Osteoblast (primary cell): ENCODE measurements around the gene APOBEC3B. TPM values are rescaled to one million over a fixed set of nuclear protein-coding genes. Genes with fewer than 3 reads are reported as not detected.

Source experiments
- DNase-seq: peaks from one replicate; pipeline ENCODE4 v3.0.0; 2011; ENCODE audit warnings: low spot score, mixed read lengths; ENCODE audit not compliant: insufficient read length; ENCODE audit errors: missing footprints
- H2AFZ ChIP-seq: 2 replicates; pipeline ENCODE4 v1.6.0; 2011; ENCODE audit warnings: mild to moderate bottlenecking, low read length
- H3K27ac ChIP-seq: 2 replicates; pipeline ENCODE4 v1.5.1; 2011; ENCODE audit warnings: mild to moderate bottlenecking, low read depth, low read length, moderate library complexity
- H3K27me3 ChIP-seq: 2 replicates; pipeline ENCODE4 v1.6.0; 2012; ENCODE audit warnings: mild to moderate bottlenecking, control low read depth, inconsistent platforms, low read length, moderate library complexity; ENCODE audit not compliant: insufficient read depth
- H3K36me3 ChIP-seq: 2 replicates; pipeline ENCODE4 v1.5.1; 2011; ENCODE audit warnings: mild to moderate bottlenecking, low read length, control low read depth, moderate library complexity; ENCODE audit not compliant: insufficient read depth
- H3K4me1 ChIP-seq: 2 replicates; pipeline ENCODE4 v1.5.1; 2011; ENCODE audit warnings: mild to moderate bottlenecking, low read length, control low read depth, moderate library complexity; ENCODE audit not compliant: insufficient read depth
- H3K4me2 ChIP-seq: 2 replicates; pipeline ENCODE4 v1.6.0; 2011; ENCODE audit warnings: mild to moderate bottlenecking, low read length; ENCODE audit not compliant: insufficient read depth
- H3K4me3 ChIP-seq: fragments of 200-600 bp; sonication (generic); 3 replicates; pipeline ENCODE4 v1.5.1; 2012; ENCODE audit warnings: mild to moderate bottlenecking, low read length, inconsistent platforms; ENCODE audit not compliant: insufficient read depth
- H3K79me2 ChIP-seq: 2 replicates; pipeline ENCODE4 v1.6.0; 2012; ENCODE audit warnings: mild to moderate bottlenecking, low read length, control low read depth, inconsistent platforms; ENCODE audit not compliant: insufficient read depth
- H3K9me3 ChIP-seq: 2 replicates; pipeline ENCODE4 v1.5.1; 2011; ENCODE audit warnings: low read depth, low read length, control low read depth
- H4K20me1 ChIP-seq: 2 replicates; pipeline ENCODE4 v1.6.0; 2012; ENCODE audit warnings: mild to moderate bottlenecking, low read length, control low read depth; ENCODE audit not compliant: insufficient read depth
- CTCF ChIP-seq: IDR thresholded peaks from 2 replicates; pipeline ENCODE4 v1.5.1; 2011; ENCODE audit warnings: mild to moderate bottlenecking, low read depth, low read length, moderate library complexity; ENCODE audit errors: extremely low read depth
- total RNA-seq: library from RNA; depleted of rRNA; stranded (reverse); fragments of >200 nt; gene quantifications from 2 replicates; pipeline ENCODE4 v1.2.3, GENCODE V29; 2012

Gene APOBEC3B
- total RNA-seq, 1 donor = 0.36 TPM

- Histone ChIP-seq H3K4me1 (no peaks in the 10 kb centered on the region), H3K27ac (no peak overlapping the region), H4K20me1 (no peaks in the 10 kb centered on the region), H3K4me3 (no peak overlapping the region), H3K9me3 (no peaks in the 10 kb centered on the region), H3K79me2 (no peaks in the 10 kb centered on the region), H3K27me3 (peaks cover 65% of the 10 kb centered on the region), H3K4me2 (no peak overlapping the region), H3K36me3 (no peaks in the 10 kb centered on the region), H2AFZ (no peak overlapping the region)
- no peak for DNase-seq
- no peak for TF ChIP-seq CTCF
These were observed 34.6 kb upstream of the APOBEC3B start for GRCh38 chr22:38947321-38948140.

- H2AFZ ChIP-seq = no peak overlapping the region
- H3K36me3 ChIP-seq = no peaks in the 10 kb centered on the region
- H3K4me1 ChIP-seq = no peaks in the 10 kb centered on the region
- H3K4me3 ChIP-seq = no peak overlapping the region
- H3K79me2 ChIP-seq = no peaks in the 10 kb centered on the region
- DNase-seq = no peak
- no peaks in the 10 kb centered on the region for H3K9me3 ChIP-seq
- H3K4me2 ChIP-seq = no peak overlapping the region
- peaks cover 62% of the 10 kb centered on the region for H3K27me3 ChIP-seq
- no peak overlapping the region for H3K27ac ChIP-seq
- TF ChIP-seq CTCF = no peak
- no peaks in the 10 kb centered on the region for H4K20me1 ChIP-seq
These were observed 33.8 kb upstream of the APOBEC3B start for GRCh38 chr22:38948181-38948940.

- Histone ChIP-seq H3K27ac (no peak overlapping the region), H3K27me3 (peaks cover 53% of the 10 kb centered on the region), H2AFZ (no peak overlapping the region), H3K4me1 (no peaks in the 10 kb centered on the region), H3K4me3 (no peak overlapping the region), H3K9me3 (no peaks in the 10 kb centered on the region), H3K4me2 (no peak overlapping the region), H4K20me1 (no peaks in the 10 kb centered on the region), H3K79me2 (no peaks in the 10 kb centered on the region), H3K36me3 (no peaks in the 10 kb centered on the region)
- TF ChIP-seq CTCF = no peak
- DNase-seq = no peak
These were observed 32.2 kb upstream of the APOBEC3B start for GRCh38 chr22:38949889-38950405.
